HG03520 (cell line): ENCODE measurements around the gene TSPAN32.
"Not testable (repeated sequence)": the region's sequence is repeated elsewhere in the genome, so short reads cannot be mapped to it uniquely, and the experiment has no call there.

Experiments
- ATAC-seq: cut with Tn5 transposase; IDR thresholded peaks from one replicate; pipeline ENCODE4 v1.9.1; 2021; ENCODE audit warnings: mild to moderate bottlenecking, moderate library complexity; ENCODE audit not compliant: unreplicated experiment

The TSPAN32 gene

GRCh38 chr11:2362414-2362813 is 60.6 kb downstream of the TSPAN32 start:
- no peak for ATAC-seq

GRCh38 chr11:2363130-2363529 is 61.3 kb downstream of the TSPAN32 start:
- no peak for ATAC-seq

GRCh38 chr11:2363577-2364370 is 62.0 kb downstream of the TSPAN32 start:
- ATAC-seq = no peak

GRCh38 chr11:2364386-2364785 is 62.6 kb downstream of the TSPAN32 start:
- ATAC-seq = not testable (repeated sequence)

GRCh38 chr11:2365571-2366210 is 63.9 kb downstream of the TSPAN32 start:
- ATAC-seq = no peak

- ATAC-seq = no peak
Observed at GRCh38 chr11:2366276-2366675, 64.5 kb downstream of the TSPAN32 start.

- no peak for ATAC-seq
Observed at GRCh38 chr11:2366733-2367132, 64.9 kb downstream of the TSPAN32 start.

- ATAC-seq = no peak
Observed at GRCh38 chr11:2367266-2368160, 65.7 kb downstream of the TSPAN32 start.
